ENCODE data around the gene CHI3L2. TPM values are rescaled to one million over a fixed set of nuclear protein-coding genes. Genes with fewer than 3 reads are reported as not detected.

CHI3L2 gene
- total RNA-seq, 4 donors from 2014 or later = 0.69 to 0.77 TPM; not detected in 2

- no peaks in the 10 kb centered on the region for H3K27me3 ChIP-seq
- intact Hi-C loops (cut with DNase I; ENCODE audit: low total_unique reads) = no loop called here
- no peak for DNase-seq
- H3K27ac ChIP-seq = no peak overlapping the region
- TF ChIP-seq POLR2A (IDR thresholded peaks at IDR 0.05) = no peak
- TF ChIP-seq, protein P1, sequence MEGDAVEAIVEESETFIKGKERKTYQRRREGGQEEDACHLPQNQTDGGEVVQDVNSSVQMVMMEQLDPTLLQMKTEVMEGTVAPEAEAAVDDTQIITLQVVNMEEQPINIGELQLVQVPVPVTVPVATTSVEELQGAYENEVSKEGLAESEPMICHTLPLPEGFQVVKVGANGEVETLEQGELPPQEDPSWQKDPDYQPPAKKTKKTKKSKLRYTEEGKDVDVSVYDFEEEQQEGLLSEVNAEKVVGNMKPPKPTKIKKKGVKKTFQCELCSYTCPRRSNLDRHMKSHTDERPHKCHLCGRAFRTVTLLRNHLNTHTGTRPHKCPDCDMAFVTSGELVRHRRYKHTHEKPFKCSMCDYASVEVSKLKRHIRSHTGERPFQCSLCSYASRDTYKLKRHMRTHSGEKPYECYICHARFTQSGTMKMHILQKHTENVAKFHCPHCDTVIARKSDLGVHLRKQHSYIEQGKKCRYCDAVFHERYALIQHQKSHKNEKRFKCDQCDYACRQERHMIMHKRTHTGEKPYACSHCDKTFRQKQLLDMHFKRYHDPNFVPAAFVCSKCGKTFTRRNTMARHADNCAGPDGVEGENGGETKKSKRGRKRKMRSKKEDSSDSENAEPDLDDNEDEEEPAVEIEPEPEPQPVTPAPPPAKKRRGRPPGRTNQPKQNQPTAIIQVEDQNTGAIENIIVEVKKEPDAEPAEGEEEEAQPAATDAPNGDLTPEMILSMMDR (IDR thresholded peaks at IDR 0.05) = no peak
- H3K36me3 ChIP-seq = no peaks in the 10 kb centered on the region
- H3K4me3 ChIP-seq = no peak overlapping the region
- H3K4me1 ChIP-seq = no peaks in the 10 kb centered on the region
- no peaks in the 10 kb centered on the region for H3K9me3 ChIP-seq
Measured at GRCh38 chr1:111195002-111195684, 32.4 kb upstream of the CHI3L2 start.

- TF ChIP-seq, protein P1 (IDR thresholded peaks at IDR 0.05) = no peak
- TF ChIP-seq POLR2A (IDR thresholded peaks at IDR 0.05) = no peak
- no peaks in the 10 kb centered on the region for H3K9me3 ChIP-seq
- no peak overlapping the region for H3K27ac ChIP-seq
- H3K4me1 ChIP-seq = no peaks in the 10 kb centered on the region
- DNase-seq = no peak
- H3K27me3 ChIP-seq = no peaks in the 10 kb centered on the region
- intact Hi-C loops (cut with DNase I; ENCODE audit: low total_unique reads) = no loop called here
- H3K4me3 ChIP-seq = no peak overlapping the region
- H3K36me3 ChIP-seq = no peaks in the 10 kb centered on the region
Measured at GRCh38 chr1:111196213-111196612, 31.3 kb upstream of the CHI3L2 start.

DNA sequence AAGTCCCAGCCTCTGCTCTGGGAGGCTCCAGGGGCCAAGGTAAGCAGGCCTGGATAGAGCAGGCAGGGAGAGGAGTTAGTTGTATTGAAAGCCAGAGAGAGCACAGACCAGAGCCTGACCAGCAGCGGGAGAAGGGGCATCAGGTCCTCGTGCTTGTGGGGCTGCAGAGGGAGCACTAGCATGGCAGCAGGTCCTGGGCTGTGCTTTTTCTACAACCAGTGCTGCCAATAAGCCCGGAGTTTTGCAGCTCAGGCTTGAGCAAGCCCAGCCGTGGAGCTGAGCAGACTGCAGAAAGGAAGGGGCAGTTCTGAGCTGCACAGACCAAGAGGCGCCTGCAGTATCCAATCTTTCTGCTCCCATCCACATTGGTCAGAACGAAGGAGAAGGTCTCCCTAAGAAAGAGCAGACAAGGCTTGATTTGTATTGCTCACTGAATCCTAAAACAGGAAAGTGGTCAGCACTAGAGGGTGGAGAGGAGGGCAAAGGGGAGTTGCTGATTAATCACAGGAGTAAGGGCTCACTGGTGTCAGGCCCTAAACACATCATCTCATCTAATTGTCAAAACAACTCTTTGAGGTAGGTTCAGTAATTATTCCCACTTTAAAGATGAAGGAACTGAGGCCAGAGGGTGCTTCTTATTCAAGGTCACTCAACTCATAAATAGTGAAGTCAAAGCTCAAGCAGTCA lies 29.8 kb upstream of the CHI3L2 start:
- DNase-seq = no peak
- Histone ChIP-seq H3K4me3 (no peak overlapping the region), H3K4me1 (no peaks in the 10 kb centered on the region), H3K27ac (no peak overlapping the region), H3K27me3 (no peaks in the 10 kb centered on the region), H3K36me3 (no peaks in the 10 kb centered on the region), H3K9me3 (no peaks in the 10 kb centered on the region)
- TF ChIP-seq POLR2A (IDR thresholded peaks at IDR 0.05) = no peak
- TF ChIP-seq, protein P1 (IDR thresholded peaks at IDR 0.05) = no peak
- intact Hi-C loops (cut with DNase I; ENCODE audit: low total_unique reads) = no loop called here

GRCh38 chr1:111198836-111199235 lies 28.7 kb upstream of the CHI3L2 start:
- no peak overlapping the region for H3K4me3 ChIP-seq
- TF ChIP-seq, protein P1 (IDR thresholded peaks at IDR 0.05) = no peak
- TF ChIP-seq POLR2A (IDR thresholded peaks at IDR 0.05) = no peak
- intact Hi-C loops (cut with DNase I; ENCODE audit: low total_unique reads) = no loop called here
- no peaks in the 10 kb centered on the region for H3K27me3 ChIP-seq
- no peaks in the 10 kb centered on the region for H3K4me1 ChIP-seq
- no peaks in the 10 kb centered on the region for H3K9me3 ChIP-seq
- DNase-seq = no peak
- H3K36me3 ChIP-seq = no peaks in the 10 kb centered on the region
- no peak overlapping the region for H3K27ac ChIP-seq

DNA sequence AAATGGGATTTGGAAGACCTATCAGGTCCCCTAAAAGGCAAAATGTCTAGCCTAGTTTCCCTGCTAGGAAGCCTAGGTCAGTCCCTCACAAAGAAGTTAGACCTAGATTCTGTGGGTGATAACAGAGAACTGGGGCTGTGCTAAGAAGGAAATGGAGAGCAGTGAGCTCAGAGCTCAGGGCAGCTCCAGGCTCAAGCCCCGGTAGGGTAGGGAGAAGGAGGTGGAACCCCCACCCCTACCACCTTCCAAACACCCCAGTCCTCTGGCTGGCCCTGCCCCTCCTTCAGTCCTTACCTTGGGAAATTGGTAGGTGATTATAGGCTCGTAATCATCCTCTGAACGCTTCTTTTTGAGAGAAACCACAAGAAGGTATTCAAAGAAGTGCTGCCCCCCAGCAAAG lies 28.2 kb upstream of the CHI3L2 start:
- no peaks in the 10 kb centered on the region for H3K36me3 ChIP-seq
- H3K9me3 ChIP-seq = no peaks in the 10 kb centered on the region
- intact Hi-C loops (cut with DNase I; ENCODE audit: low total_unique reads) = no loop called here
- H3K4me3 ChIP-seq = no peak overlapping the region
- H3K4me1 ChIP-seq = no peaks in the 10 kb centered on the region
- H3K27ac ChIP-seq = no peak overlapping the region
- DNase-seq = no peak
- no peaks in the 10 kb centered on the region for H3K27me3 ChIP-seq
- TF ChIP-seq, protein P1 (IDR thresholded peaks at IDR 0.05) = no peak
- no peak for TF ChIP-seq POLR2A (IDR thresholded peaks at IDR 0.05)
